SW480 (cell line): ENCODE measurements around the gene ASIC5.
A peak's percentile ranks its signal among the peaks of the same experiment; 100 is the strongest.
"Not testable (repeated sequence)": the region's sequence is repeated elsewhere in the genome, so short reads cannot be mapped to it uniquely, and the experiment has no call there.

Experiments
- DNase-seq: peaks from one replicate; pipeline ENCODE4 v3.0.0-alpha.2; 2016; ENCODE audit warnings: low spot score

ASIC5 gene

GRCh38 chr4:155799794-155800123 is 66.3 kb downstream of the ASIC5 start:
- no peak for DNase-seq

- no peak for DNase-seq
Observed at GRCh38 chr4:155799116-155799793, 66.8 kb downstream of the ASIC5 start.

GRCh38 chr4:155797581-155797980 is 68.5 kb downstream of the ASIC5 start:
- not testable (repeated sequence) for DNase-seq

- DNase-seq: peak; percentile 8
Observed at GRCh38 chr4:155795991-155796390, 70.1 kb downstream of the ASIC5 start.

GRCh38 chr4:155794589-155795236 is 71.4 kb downstream of the ASIC5 start:
- DNase-seq: no peak

- no peak for DNase-seq
Observed at GRCh38 chr4:155789982-155790381, 76.1 kb downstream of the ASIC5 start.

- no peak for DNase-seq
Observed at GRCh38 chr4:155789391-155789790, 76.7 kb downstream of the ASIC5 start.

GRCh38 chr4:155787113-155787710 is 78.9 kb downstream of the ASIC5 start:
- DNase-seq: peak; percentile 53

GRCh38 chr4:155785828-155786227 is 80.2 kb downstream of the ASIC5 start:
- DNase-seq: no peak

GRCh38 chr4:155784637-155785036 is 81.4 kb downstream of the ASIC5 start:
- no peak for DNase-seq

GRCh38 chr4:155781249-155781831 is 84.7 kb downstream of the ASIC5 start:
- no peak for DNase-seq

GRCh38 chr4:155780775-155781174 is 85.3 kb downstream of the ASIC5 start:
- DNase-seq: no peak
